Measurements from ENCODE around the gene LDAH. TPM values are rescaled to one million over a fixed set of nuclear protein-coding genes. Genes with fewer than 3 reads are reported as not detected.

Gene LDAH
- total and polyA plus RNA-seq, 10 of the 15 experiments (the other 5 are each of a cell fraction or from before 2014, with no cell fraction given) = 17.9 to 44.7 (median 30.0) TPM

DNA sequence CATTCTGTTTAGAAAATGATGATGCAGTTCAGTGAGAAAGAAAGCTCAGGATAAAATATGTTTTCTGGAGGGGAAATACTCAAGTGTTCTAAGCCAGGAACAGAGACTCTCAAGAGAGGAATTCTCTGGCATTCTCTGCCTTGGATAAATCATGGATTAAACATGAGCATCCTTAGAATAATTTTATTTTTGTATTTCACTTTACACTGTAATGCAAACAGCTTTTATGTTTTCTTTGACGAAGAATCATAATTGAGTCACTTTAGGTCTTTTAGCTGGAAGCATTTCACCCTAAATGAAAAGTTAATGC lies 144.9 kb downstream of the LDAH start (continued):
- TF ChIP-seq, protein P1, sequence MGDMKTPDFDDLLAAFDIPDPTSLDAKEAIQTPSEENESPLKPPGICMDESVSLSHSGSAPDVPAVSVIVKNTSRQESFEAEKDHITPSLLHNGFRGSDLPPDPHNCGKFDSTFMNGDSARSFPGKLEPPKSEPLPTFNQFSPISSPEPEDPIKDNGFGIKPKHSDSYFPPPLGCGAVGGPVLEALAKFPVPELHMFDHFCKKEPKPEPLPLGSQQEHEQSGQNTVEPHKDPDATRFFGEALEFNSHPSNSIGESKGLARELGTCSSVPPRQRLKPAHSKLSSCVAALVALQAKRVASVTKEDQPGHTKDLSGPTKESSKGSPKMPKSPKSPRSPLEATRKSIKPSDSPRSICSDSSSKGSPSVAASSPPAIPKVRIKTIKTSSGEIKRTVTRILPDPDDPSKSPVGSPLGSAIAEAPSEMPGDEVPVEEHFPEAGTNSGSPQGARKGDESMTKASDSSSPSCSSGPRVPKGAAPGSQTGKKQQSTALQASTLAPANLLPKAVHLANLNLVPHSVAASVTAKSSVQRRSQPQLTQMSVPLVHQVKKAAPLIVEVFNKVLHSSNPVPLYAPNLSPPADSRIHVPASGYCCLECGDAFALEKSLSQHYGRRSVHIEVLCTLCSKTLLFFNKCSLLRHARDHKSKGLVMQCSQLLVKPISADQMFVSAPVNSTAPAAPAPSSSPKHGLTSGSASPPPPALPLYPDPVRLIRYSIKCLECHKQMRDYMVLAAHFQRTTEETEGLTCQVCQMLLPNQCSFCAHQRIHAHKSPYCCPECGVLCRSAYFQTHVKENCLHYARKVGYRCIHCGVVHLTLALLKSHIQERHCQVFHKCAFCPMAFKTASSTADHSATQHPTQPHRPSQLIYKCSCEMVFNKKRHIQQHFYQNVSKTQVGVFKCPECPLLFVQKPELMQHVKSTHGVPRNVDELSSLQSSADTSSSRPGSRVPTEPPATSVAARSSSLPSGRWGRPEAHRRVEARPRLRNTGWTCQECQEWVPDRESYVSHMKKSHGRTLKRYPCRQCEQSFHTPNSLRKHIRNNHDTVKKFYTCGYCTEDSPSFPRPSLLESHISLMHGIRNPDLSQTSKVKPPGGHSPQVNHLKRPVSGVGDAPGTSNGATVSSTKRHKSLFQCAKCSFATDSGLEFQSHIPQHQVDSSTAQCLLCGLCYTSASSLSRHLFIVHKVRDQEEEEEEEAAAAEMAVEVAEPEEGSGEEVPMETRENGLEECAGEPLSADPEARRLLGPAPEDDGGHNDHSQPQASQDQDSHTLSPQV (IDR thresholded peaks at IDR 0.05) = no peak
- TF ChIP-seq JUNB (IDR thresholded peaks at IDR 0.05) (no peak), TAF1 (IDR thresholded peaks at IDR 0.05; ENCODE audit: borderline replicate concordance, low read depth, low read length) (no peak)

DNA sequence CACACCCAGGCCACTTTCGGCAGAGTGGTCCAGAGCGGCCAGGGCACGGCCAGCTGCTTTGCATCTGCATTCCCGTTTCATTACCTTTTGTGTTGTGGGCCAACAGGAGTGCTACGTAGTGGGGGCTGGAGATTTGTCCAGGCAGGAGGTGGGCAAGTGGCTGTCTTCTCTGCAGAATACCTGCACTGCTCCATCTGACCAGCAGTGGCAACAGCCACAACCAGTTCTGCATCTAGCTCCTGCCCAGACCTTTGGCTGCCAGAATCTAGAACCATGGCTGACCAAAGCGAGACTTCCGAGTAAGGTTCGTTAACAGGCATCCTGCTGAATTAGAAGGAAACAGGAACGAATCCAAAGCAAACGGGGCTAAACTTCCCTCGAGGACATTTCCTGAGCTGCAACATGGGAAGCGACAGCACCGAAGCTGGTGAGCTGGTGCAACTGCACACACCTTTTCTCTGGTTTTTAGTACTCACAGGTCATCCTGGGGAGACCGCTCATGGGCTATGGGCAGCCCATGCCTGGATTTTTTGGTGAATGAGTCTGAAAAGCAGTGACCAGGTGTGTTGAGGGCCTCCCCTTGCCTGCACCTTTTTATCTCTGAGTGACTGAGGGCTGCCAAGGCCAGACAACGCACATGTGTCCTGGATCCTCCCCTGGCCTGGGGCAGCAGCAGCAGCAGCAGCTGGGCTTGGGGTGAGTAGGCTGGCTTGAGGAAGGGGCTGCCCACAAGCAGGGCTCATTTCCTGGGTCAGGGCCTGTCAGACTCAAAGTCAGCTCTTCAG lies 145.4 kb downstream of the LDAH start:
- WGBS (ENCODE audit: insufficient coverage, insufficient replicate concordance, low lambda C conversion rate, missing lambda C conversion rate) = 13% methylated on average over 15 of the region's 15 CpGs
- intact Hi-C loops (cut with micrococcal nuclease; ENCODE audit: unreplicated experiment) (no loop called here), in situ Hi-C loops (cut with MboI) (no loop called here)
- H3K27ac ChIP-seq (ENCODE audit: control insufficient read depth, insufficient read depth) = peak overlapping the region; percentile 69
- BruUV-seq (replicated peaks) = no TSS peak
- no peaks in the 10 kb centered on the region; a peak in 1 of 4 replicates for H3K27me3 ChIP-seq (replicated peaks in 1 of 2; ENCODE audit: control insufficient read depth in 2 of 2, insufficient read depth in 2 of 2, low read length in 1 of 2)
- peak; percentile 15 for DNase-seq (ENCODE audit: low read depth, low spot score)
- peak overlapping the region; percentile 70 for H2AFZ ChIP-seq (ENCODE audit: control insufficient read depth, low read depth, low read length)
- peak overlapping the region; percentile 80 for H3K4me2 ChIP-seq (ENCODE audit: control insufficient read depth, insufficient read depth)
- FAIRE-seq = no peak
- H3K9ac ChIP-seq (ENCODE audit: control insufficient read depth, insufficient read depth, low read length) = peak overlapping the region; percentile 19; the same call in 1 of the 2 replicates
- ChIA-PET SMC1A (ENCODE audit: uncharacterized antibody, unreplicated experiment) (interaction anchor here (0.7 to 2.8 kb wide), 7 partner anchors 10 to 348 kb away, joined by 3 to 9 read pairs (median 6); no protein-coding TSS in a partner anchor), CTCF (interaction anchor here (0.7 to 7.4 kb wide), 12 partner anchors 12 to 351 kb away, joined by 3 to 82 read pairs (median 4); partner anchors contain the start of gene HS1BP3), RAD21 (ENCODE audit: unreplicated experiment) (interaction anchor here (1.0 to 2.9 kb wide), 7 partner anchors 16 to 288 kb away, joined by 3 to 9 read pairs (median 5); no protein-coding TSS in a partner anchor), POLR2A (no interaction called here)
- H3K4me3 ChIP-seq = 0 out of 2 replicates have a peak overlapping the region, but pooled peaks have one; percentile 4
- H4K20me1 ChIP-seq (ENCODE audit: control insufficient read depth, insufficient read depth) = no peaks in the 10 kb centered on the region
- no peaks in the 10 kb centered on the region; a peak in 2 of 4 replicates for H3K36me3 ChIP-seq (ENCODE audit: control insufficient read depth in 2 of 2, insufficient read depth in 2 of 2, low read length in 1 of 2)
- peaks cover 37% of the 10 kb centered on the region for H3K4me1 ChIP-seq (ENCODE audit: control insufficient read depth, insufficient read depth, low read length)
- H3K79me2 ChIP-seq (ENCODE audit: control insufficient read depth, insufficient read depth, low read length) = no peaks in the 10 kb centered on the region
- peak; percentile 76 for ATAC-seq
- no peaks in the 10 kb centered on the region for H3K9me3 ChIP-seq (replicated peaks; ENCODE audit: control insufficient read depth, insufficient read depth, low read length)
- TF ChIP-seq, protein P2, sequence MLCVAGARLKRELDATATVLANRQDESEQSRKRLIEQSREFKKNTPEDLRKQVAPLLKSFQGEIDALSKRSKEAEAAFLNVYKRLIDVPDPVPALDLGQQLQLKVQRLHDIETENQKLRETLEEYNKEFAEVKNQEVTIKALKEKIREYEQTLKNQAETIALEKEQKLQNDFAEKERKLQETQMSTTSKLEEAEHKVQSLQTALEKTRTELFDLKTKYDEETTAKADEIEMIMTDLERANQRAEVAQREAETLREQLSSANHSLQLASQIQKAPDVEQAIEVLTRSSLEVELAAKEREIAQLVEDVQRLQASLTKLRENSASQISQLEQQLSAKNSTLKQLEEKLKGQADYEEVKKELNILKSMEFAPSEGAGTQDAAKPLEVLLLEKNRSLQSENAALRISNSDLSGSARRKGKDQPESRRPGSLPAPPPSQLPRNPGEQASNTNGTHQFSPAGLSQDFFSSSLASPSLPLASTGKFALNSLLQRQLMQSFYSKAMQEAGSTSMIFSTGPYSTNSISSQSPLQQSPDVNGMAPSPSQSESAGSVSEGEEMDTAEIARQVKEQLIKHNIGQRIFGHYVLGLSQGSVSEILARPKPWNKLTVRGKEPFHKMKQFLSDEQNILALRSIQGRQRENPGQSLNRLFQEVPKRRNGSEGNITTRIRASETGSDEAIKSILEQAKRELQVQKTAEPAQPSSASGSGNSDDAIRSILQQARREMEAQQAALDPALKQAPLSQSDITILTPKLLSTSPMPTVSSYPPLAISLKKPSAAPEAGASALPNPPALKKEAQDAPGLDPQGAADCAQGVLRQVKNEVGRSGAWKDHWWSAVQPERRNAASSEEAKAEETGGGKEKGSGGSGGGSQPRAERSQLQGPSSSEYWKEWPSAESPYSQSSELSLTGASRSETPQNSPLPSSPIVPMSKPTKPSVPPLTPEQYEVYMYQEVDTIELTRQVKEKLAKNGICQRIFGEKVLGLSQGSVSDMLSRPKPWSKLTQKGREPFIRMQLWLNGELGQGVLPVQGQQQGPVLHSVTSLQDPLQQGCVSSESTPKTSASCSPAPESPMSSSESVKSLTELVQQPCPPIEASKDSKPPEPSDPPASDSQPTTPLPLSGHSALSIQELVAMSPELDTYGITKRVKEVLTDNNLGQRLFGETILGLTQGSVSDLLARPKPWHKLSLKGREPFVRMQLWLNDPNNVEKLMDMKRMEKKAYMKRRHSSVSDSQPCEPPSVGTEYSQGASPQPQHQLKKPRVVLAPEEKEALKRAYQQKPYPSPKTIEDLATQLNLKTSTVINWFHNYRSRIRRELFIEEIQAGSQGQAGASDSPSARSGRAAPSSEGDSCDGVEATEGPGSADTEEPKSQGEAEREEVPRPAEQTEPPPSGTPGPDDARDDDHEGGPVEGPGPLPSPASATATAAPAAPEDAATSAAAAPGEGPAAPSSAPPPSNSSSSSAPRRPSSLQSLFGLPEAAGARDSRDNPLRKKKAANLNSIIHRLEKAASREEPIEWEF (IDR thresholded peaks at IDR 0.05; ENCODE audit: insufficient replicate concordance, low read depth, low read length) = no peak
- TF ChIP-seq YY1 (IDR thresholded peaks at IDR 0.05; ENCODE audit: low read depth, low read length) = 0 out of 2 replicates have a peak, but pooled peaks have one; percentile 13
- no peak for TF ChIP-seq BRCA1 (IDR thresholded peaks at IDR 0.05; ENCODE audit: low read depth, low read length)
- TF ChIP-seq POU2F2 (IDR thresholded peaks at IDR 0.05; ENCODE audit: borderline replicate concordance, low read depth, low read length) = no peak

Data from GM12878 (cell line).